ENCODE data around the gene SLC4A1. TPM values are rescaled to one million over a fixed set of nuclear protein-coding genes. Genes with fewer than 3 reads are reported as not detected.

SLC4A1 gene
- total RNA-seq, 3 donors from 2014 or later (not counting 1 experiment from before 2014, with no cell fraction given): not detected

DNA sequence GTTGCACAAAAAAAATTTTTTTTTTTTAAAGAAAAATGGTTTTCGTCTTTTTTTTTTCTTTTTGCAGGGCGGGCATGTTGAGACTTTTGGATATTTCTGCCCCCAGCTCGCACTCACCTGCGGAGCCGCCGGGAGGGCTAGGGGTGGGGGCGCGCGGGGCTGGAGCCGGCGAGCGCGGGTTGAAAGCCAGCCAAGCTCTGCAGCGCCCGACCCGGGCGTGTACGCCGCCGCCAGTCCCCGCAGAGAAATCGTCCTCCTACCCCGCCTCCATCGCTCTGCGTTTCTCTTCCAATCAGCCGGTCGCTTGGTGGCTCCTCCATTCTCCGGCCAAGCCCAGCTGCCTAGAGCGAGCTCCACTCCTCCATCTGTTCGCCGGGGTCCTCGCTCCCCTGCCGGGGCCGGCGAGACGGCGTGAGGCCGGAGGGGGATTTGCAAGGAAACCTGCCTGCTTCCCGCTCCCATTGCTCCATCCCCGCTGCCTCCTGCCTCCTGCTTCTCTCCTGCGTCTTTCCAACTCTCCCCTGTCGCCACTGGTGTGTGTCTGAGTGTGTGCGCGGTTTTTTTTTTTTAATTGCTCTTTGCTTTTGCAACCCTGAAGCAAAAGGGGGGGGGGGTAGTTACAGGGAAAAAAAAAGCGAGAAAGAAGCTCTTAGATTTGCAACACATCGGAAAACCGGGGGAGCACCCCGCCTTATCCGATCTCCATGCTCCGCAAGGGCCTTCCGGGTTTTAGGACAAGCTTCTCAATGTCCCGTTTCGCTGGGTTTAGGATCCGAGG lies 46.7 kb downstream of the SLC4A1 start:
- Mint-ChIP-seq H3K4me1 (peaks cover 32 to 41% of the 10 kb centered on the region in 2 donors), H3K27me3 (ENCODE audit: low read depth in 2 of 2) (no peaks in the 10 kb centered on the region), H3K27ac (peak overlapping the region; percentile 93 to 98), H3K4me3 (peak overlapping the region; percentile 99), H3K36me3 (no peaks in the 10 kb centered on the region), H3K9me3 (no peaks in the 10 kb centered on the region)
- Histone ChIP-seq H3K36me3 (ENCODE audit: control insufficient read depth, insufficient read depth, low read length) (peaks cover 7% of the 10 kb centered on the region), H3K4me3 (ENCODE audit: low read length) (peak overlapping the region; percentile 60), H3K27ac (ENCODE audit: low read length) (peak overlapping the region; percentile 81), H3K4me1 (ENCODE audit: control insufficient read depth, insufficient read depth, low read length) (peaks cover 39% of the 10 kb centered on the region), H3K9me3 (ENCODE audit: control insufficient read depth, insufficient read depth, low read length) (no peaks in the 10 kb centered on the region), H3K27me3 (ENCODE audit: control insufficient read depth, insufficient read depth, low read length) (no peaks in the 10 kb centered on the region)
- WGBS (ENCODE audit: insufficient coverage): under 1% methylated on average over 52 of the region's 54 CpGs
- DNase-seq (peak; percentile 63 to 82), ATAC-seq (peak; percentile 32 to 51 (median 36))
- intact Hi-C loops (cut with micrococcal nuclease): no loop called here
- TF ChIP-seq, protein P1, sequence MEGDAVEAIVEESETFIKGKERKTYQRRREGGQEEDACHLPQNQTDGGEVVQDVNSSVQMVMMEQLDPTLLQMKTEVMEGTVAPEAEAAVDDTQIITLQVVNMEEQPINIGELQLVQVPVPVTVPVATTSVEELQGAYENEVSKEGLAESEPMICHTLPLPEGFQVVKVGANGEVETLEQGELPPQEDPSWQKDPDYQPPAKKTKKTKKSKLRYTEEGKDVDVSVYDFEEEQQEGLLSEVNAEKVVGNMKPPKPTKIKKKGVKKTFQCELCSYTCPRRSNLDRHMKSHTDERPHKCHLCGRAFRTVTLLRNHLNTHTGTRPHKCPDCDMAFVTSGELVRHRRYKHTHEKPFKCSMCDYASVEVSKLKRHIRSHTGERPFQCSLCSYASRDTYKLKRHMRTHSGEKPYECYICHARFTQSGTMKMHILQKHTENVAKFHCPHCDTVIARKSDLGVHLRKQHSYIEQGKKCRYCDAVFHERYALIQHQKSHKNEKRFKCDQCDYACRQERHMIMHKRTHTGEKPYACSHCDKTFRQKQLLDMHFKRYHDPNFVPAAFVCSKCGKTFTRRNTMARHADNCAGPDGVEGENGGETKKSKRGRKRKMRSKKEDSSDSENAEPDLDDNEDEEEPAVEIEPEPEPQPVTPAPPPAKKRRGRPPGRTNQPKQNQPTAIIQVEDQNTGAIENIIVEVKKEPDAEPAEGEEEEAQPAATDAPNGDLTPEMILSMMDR (IDR thresholded peaks at IDR 0.05): no peak

DNA sequence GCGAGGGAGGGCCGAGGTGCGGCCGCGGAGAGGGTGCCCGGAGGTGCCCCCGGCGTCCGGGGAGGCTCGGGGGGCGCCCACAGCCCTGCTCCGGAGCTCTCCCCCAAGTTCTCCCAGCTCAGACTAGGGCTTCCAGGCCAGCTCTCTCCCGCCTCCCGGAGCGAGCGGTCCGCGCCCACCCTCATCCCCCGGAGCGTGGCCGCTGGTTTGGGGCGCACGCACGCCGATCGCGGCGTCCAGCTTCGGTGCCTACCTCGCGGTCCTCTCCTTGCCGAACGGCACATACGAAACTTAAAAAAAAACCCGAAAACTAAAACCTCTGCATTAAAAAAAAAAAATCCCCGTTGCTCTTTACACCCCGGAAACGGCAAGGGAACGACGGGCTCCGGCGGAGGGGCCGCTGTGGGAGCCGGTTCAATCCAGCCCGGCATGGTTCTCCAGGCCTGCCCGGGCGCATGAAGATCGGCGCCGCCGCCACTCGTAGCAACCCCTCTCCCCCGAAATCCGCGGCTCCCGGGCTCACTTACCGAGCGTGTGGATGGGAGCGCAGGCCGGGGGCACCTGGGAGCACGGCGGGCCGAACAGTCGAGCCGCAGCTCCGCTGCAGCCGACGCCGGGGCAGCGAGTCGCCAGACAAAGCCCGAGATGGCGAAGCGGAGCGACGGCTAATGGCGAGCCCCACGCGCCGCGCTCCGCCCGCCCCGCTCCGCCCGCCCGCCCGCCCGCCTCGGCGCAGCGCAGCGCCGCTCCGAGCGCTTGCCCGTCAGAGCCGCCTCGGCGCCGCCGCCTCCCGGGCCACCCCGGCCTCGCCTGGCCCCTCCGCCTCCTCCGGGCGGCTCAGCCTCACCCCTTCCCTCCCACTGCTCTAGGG lies 47.5 kb downstream of the SLC4A1 start:
- Histone ChIP-seq H3K4me1 (ENCODE audit: control insufficient read depth, insufficient read depth, low read length) (peaks cover 47% of the 10 kb centered on the region), H3K36me3 (ENCODE audit: control insufficient read depth, insufficient read depth, low read length) (peaks cover 15% of the 10 kb centered on the region), H3K27ac (ENCODE audit: low read length) (peak overlapping the region; percentile 82), H3K9me3 (ENCODE audit: control insufficient read depth, insufficient read depth, low read length) (no peaks in the 10 kb centered on the region), H3K27me3 (ENCODE audit: control insufficient read depth, insufficient read depth, low read length) (no peaks in the 10 kb centered on the region), H3K4me3 (ENCODE audit: low read length) (peak overlapping the region; percentile 60)
- TF ChIP-seq, protein P1 (IDR thresholded peaks at IDR 0.05): no peak
- intact Hi-C loops (cut with micrococcal nuclease): no loop called here
- Mint-ChIP-seq H3K27ac (peak overlapping the region; percentile 93 to 98), H3K4me1 (peaks cover 32 to 41% of the 10 kb centered on the region in 2 donors), H3K36me3 (no peaks in the 10 kb centered on the region), H3K9me3 (no peaks in the 10 kb centered on the region), H3K4me3 (peak overlapping the region; percentile 99), H3K27me3 (ENCODE audit: low read depth in 2 of 2) (no peaks in the 10 kb centered on the region)
- peak; percentile 58 to 78 for DNase-seq
- under 1% methylated on average over 108 of the region's 108 CpGs for WGBS (ENCODE audit: insufficient coverage)
- ATAC-seq: peak; percentile 19 to 45 (median 28)

DNA sequence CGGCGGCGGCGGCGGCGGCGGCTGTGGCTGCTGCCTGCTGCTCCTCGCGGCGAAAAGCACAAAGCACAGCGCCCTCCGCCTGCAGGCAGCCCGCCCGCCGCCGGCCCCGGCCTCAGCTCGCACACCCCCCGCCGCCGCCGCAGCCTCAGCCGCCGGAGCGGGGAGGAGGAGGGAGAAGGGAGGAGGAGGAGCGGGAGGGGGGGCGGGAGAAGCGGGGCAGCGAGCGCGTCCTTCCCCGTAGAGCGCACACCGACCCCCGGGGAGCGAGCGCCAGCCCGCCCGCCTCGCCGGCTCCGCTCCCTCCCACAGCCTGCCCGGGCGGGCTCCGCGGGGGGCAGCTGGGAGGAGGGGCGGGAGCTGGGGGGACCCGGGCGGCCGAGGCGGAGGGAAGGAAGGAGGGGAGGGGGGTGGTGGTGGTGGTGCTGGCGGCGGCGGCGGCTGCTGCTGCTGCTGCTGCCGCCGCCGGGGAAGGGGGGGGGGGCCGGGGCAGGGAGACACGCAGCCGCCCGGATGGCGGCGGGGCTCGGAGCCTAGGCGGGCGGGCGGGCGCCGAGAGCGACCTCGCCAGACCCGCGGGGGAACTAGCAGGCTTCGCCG lies 48.2 kb downstream of the SLC4A1 start, which contains the start of gene UBTF:
Gene UBTF, minus strand, starts transcription at position 60 of the 597 bp plus-strand sequence. CDS start 1,446 bp downstream, outside the sequence.
- H3K9me3 Mint-ChIP-seq: no peaks in the 10 kb centered on the region
- H3K36me3 ChIP-seq (ENCODE audit: control insufficient read depth, insufficient read depth, low read length): peaks cover 23% of the 10 kb centered on the region
- intact Hi-C loops (cut with micrococcal nuclease): loop anchor here (2.0 to 10.0 kb wide), 2 partner anchors 33 to 285 kb away; partner anchors contain the start of genes GPATCH8 and TMUB2
- peak within 1 kb of the TSS; percentile 97 for H3K4me3 Mint-ChIP-seq
- H3K4me1 Mint-ChIP-seq: peaks cover 35 to 45% of the 10 kb centered on the region in 2 donors
- no peaks in the 10 kb centered on the region for H3K27me3 ChIP-seq (ENCODE audit: control insufficient read depth, insufficient read depth, low read length)
- ATAC-seq: peak; percentile 29 to 48 (median 37)
- H3K27ac Mint-ChIP-seq: peak within 1 kb of the TSS; percentile 93 to 98
- no peaks in the 10 kb centered on the region for H3K36me3 Mint-ChIP-seq
- peak; percentile 68 to 87 for DNase-seq
- no peaks in the 10 kb centered on the region for H3K27me3 Mint-ChIP-seq (ENCODE audit: low read depth in 2 of 2)
- TF ChIP-seq, protein P1 (IDR thresholded peaks at IDR 0.05): no peak
- H3K9me3 ChIP-seq (ENCODE audit: control insufficient read depth, insufficient read depth, low read length): no peaks in the 10 kb centered on the region
- H3K4me3 ChIP-seq (ENCODE audit: low read length): peak within 1 kb of the TSS; percentile 60
- peaks cover 54% of the 10 kb centered on the region for H3K4me1 ChIP-seq (ENCODE audit: control insufficient read depth, insufficient read depth, low read length)
- H3K27ac ChIP-seq (ENCODE audit: low read length): peak within 1 kb of the TSS; percentile 82
- under 1% methylated on average over 74 of the region's 76 CpGs for WGBS (ENCODE audit: insufficient coverage)

Data from natural killer cell (primary cell).